IMR-90 (cell line): ENCODE data around the gene ANO2. TPM values are rescaled to one million over a fixed set of nuclear protein-coding genes. Genes with fewer than 3 reads are reported as not detected.

Source experiments
- ATAC-seq: fragments of 200-7000 bp; cut with Tn5 transposase; 2 replicates; pipeline ENCODE4 v1.9.1; 2020; ENCODE audit warnings: low read depth, mild to moderate bottlenecking, moderate library complexity
- BruUV-seq: library from RNA; stranded (reverse); fragments of 400-500 nt; replicated peaks from 2 replicates; lab custom pipeline; 2021; lab: Mats Ljungman, UMichigan
- CTCF ChIA-PET: fragments of 300-600 bp; formaldehyde crosslinking; extraction: SDS; loops from one replicate; lab custom pipeline; 2021; ENCODE audit warnings: antibody characterized with exemption; lab: Yijun Ruan, JAX
- POLR2A ChIA-PET: fragments of 300-600 bp; sonication (Branson Sonifier 250); formaldehyde crosslinking; loops from one replicate; lab custom pipeline; 2022; ENCODE audit warnings: antibody characterized with exemption; ENCODE audit not compliant: unreplicated experiment; lab: Charles Lee
- DNase-seq: peaks from one replicate; pipeline ENCODE4 v3.0.0; 2013
- H2AFZ ChIP-seq: replicated peaks from 2 replicates; pipeline ENCODE3; 2013; ENCODE audit warnings: low read length, mild to moderate bottlenecking; ENCODE audit not compliant: poor library complexity
- H2AK5ac ChIP-seq: 2 replicates; pipeline ENCODE4 v1.6.1; 2013; ENCODE audit warnings: low read depth, low read length, inconsistent platforms
- H2AK9ac ChIP-seq: replicated peaks from 2 replicates; pipeline ENCODE3; 2013; ENCODE audit warnings: mild to moderate bottlenecking, low read depth, low read length, moderate library complexity; ENCODE audit not compliant: poor library complexity
- H2BK120ac ChIP-seq: 2 replicates; pipeline ENCODE4 v1.6.1; 2013; ENCODE audit warnings: low read depth, low read length, inconsistent platforms
- H2BK15ac ChIP-seq: 3 replicates; pipeline ENCODE4 v1.6.1; 2013; ENCODE audit warnings: low read depth, low read length, inconsistent platforms
- H2BK20ac ChIP-seq: 2 replicates; pipeline ENCODE4 v1.6.1; 2013; ENCODE audit warnings: low read depth, mild to moderate bottlenecking, inconsistent platforms, low read length, moderate library complexity
- H2BK5ac ChIP-seq: 2 replicates; pipeline ENCODE4 v1.6.1; 2013; ENCODE audit warnings: mild to moderate bottlenecking, low read depth, low read length, inconsistent platforms; ENCODE audit not compliant: poor library complexity, severe bottlenecking
- H3K14ac ChIP-seq: replicated peaks from 2 replicates; pipeline ENCODE4 v1.6.1; 2013; ENCODE audit warnings: low read depth, low read length, inconsistent platforms
- H3K18ac ChIP-seq: 2 replicates; pipeline ENCODE4 v1.6.1; 2013; ENCODE audit warnings: low read depth, low read length, control low read depth
- H3K23ac ChIP-seq: 2 replicates; pipeline ENCODE4 v1.6.1; 2013; ENCODE audit warnings: low read depth, low read length, inconsistent platforms
- H3K27ac ChIP-seq: 2 replicates; pipeline ENCODE4 v1.5.1; 2013; ENCODE audit warnings: mild to moderate bottlenecking, control low read depth, low read length; ENCODE audit not compliant: insufficient read depth
- H3K27me3 ChIP-seq: 2 replicates; pipeline ENCODE4 v1.6.1; 2013; ENCODE audit warnings: low read length; ENCODE audit not compliant: control insufficient read depth, insufficient read depth
- H3K36me3 ChIP-seq: 2 replicates; pipeline ENCODE4 v1.6.1; 2013; ENCODE audit warnings: low read length, mixed read lengths; ENCODE audit not compliant: control insufficient read depth, insufficient read depth
- H3K4ac ChIP-seq: 2 replicates; pipeline ENCODE4 v1.6.1; 2013; ENCODE audit warnings: low read depth, low read length, inconsistent platforms
- H3K4me1 ChIP-seq: 2 replicates; pipeline ENCODE4 v1.6.1; 2013; ENCODE audit warnings: low read length, mixed read lengths; ENCODE audit not compliant: control insufficient read depth, insufficient read depth
- H3K4me2 ChIP-seq: 2 replicates; pipeline ENCODE4 v1.6.1; 2013; ENCODE audit warnings: low read depth, mild to moderate bottlenecking, control low read depth, low read length, moderate library complexity
- H3K4me3 ChIP-seq: 2 replicates; pipeline ENCODE4 v1.5.1; 2013; ENCODE audit warnings: low read depth, mild to moderate bottlenecking, control low read depth, low read length, moderate library complexity; ENCODE audit not compliant: insufficient read depth
- H3K56ac ChIP-seq: 2 replicates; pipeline ENCODE4 v1.6.1; 2013; ENCODE audit warnings: low read length, inconsistent platforms; ENCODE audit not compliant: insufficient read depth; ENCODE audit errors: extremely low read depth
- H3K79me1 ChIP-seq, 2 experiments: 2 replicates each; pipeline ENCODE4 v1.6.1; 2013; ENCODE audit warnings: low read length in 2 of 2, inconsistent platforms in 1 of 2, low read depth in 1 of 2
- H3K9ac ChIP-seq: 2 replicates; pipeline ENCODE4 v1.6.1; 2013; ENCODE audit warnings: low read depth, low read length, control low read depth
- H3K9me1 ChIP-seq: 2 replicates; pipeline ENCODE4 v1.6.1; 2013; ENCODE audit warnings: low read length, inconsistent platforms; ENCODE audit not compliant: insufficient read depth
- H3K9me3 ChIP-seq: 2 replicates; pipeline ENCODE4 v1.6.1; 2013; ENCODE audit warnings: low read length; ENCODE audit not compliant: control insufficient read depth, insufficient read depth
- H4K20me1 ChIP-seq: 2 replicates; pipeline ENCODE4 v1.6.1; 2013; ENCODE audit warnings: low read length, inconsistent platforms; ENCODE audit not compliant: insufficient read depth
- H4K5ac ChIP-seq: 2 replicates; pipeline ENCODE4 v1.6.1; 2013; ENCODE audit warnings: mild to moderate bottlenecking, low read depth, low read length, control low read depth
- H4K8ac ChIP-seq, 2 experiments: 2 replicates each; pipeline ENCODE4 v1.6.1; 2013; ENCODE audit warnings: low read depth in 2 of 2, low read length in 2 of 2, control low read depth in 1 of 2, inconsistent platforms in 1 of 2
- H4K91ac ChIP-seq: 2 replicates; pipeline ENCODE4 v1.6.1; 2013; ENCODE audit warnings: low read depth, low read length, inconsistent platforms; ENCODE audit not compliant: insufficient read depth
- BHLHE40 ChIP-seq: fragments of 150-350 bp; IDR thresholded peaks from 2 replicates; pipeline ENCODE4 v1.6.1; 2016; ENCODE audit warnings: mild to moderate bottlenecking, low read depth, low read length
- CEBPB ChIP-seq: IDR thresholded peaks from 2 replicates; pipeline ENCODE4 v1.6.1; 2012; ENCODE audit warnings: low read depth, low read length, improper control_type of control experiment
- CHD1 ChIP-seq: IDR thresholded peaks from 2 replicates; pipeline ENCODE4 v1.6.1; 2012; ENCODE audit warnings: low read depth, low read length, improper control_type of control experiment
- CTCF ChIP-seq: conservative IDR thresholded peaks from 2 replicates; pipeline ENCODE4 v1.5.1; 2012; ENCODE audit warnings: mild to moderate bottlenecking, low read depth, low read length, improper control_type of control experiment
- ELK1 ChIP-seq: fragments of 150-350 bp; IDR thresholded peaks from 2 replicates; pipeline ENCODE4 v1.6.1; 2016; ENCODE audit warnings: low read depth, mild to moderate bottlenecking, low read length, moderate library complexity, borderline replicate concordance
- FOS ChIP-seq: fragments of 150-350 bp; IDR thresholded peaks from 2 replicates; pipeline ENCODE4 v1.6.1; 2016; ENCODE audit warnings: low read depth, low read length
- MAFK ChIP-seq: IDR thresholded peaks from 2 replicates; pipeline ENCODE4 v1.6.1; 2012; ENCODE audit warnings: low read depth, low read length, improper control_type of control experiment
- MAZ ChIP-seq: IDR thresholded peaks from 2 replicates; pipeline ENCODE4 v1.6.1; 2012; ENCODE audit warnings: low read depth, mild to moderate bottlenecking, low read length, improper control_type of control experiment, moderate library complexity, borderline replicate concordance
- MXI1 ChIP-seq: IDR thresholded peaks from 2 replicates; pipeline ENCODE4 v1.6.1; 2012; ENCODE audit warnings: low read depth, mild to moderate bottlenecking, low read length, moderate library complexity, borderline replicate concordance
- NFE2L2 ChIP-seq: fragments of 150-350 bp; IDR thresholded peaks from 2 replicates; pipeline ENCODE4 v1.6.1; 2016; ENCODE audit warnings: low read depth, mild to moderate bottlenecking, low read length
- POLR2A ChIP-seq: IDR thresholded peaks from 2 replicates; pipeline ENCODE4 v1.6.1; 2012; ENCODE audit warnings: mild to moderate bottlenecking, low read depth, low read length
- RAD21 ChIP-seq: IDR thresholded peaks from 2 replicates; pipeline ENCODE4 v1.6.1; 2012; ENCODE audit warnings: low read length, improper control_type of control experiment
- RCOR1 ChIP-seq: IDR thresholded peaks from 2 replicates; pipeline ENCODE4 v1.6.1; 2012; ENCODE audit warnings: mild to moderate bottlenecking, low read length, improper control_type of control experiment; ENCODE audit not compliant: insufficient replicate concordance
- RFX5 ChIP-seq: IDR thresholded peaks from 2 replicates; pipeline ENCODE4 v1.8.0; 2012; ENCODE audit warnings: low read depth, mild to moderate bottlenecking, low read length, moderate library complexity
- SMC3 ChIP-seq: fragments of 150-350 bp; IDR thresholded peaks from 2 replicates; pipeline ENCODE4 v1.6.1; 2016; ENCODE audit warnings: low read depth, mild to moderate bottlenecking, antibody characterized with exemption, low read length, moderate library complexity
- USF2 ChIP-seq: fragments of 150-350 bp; IDR thresholded peaks from 2 replicates; pipeline ENCODE4 v1.6.1; 2017; ENCODE audit warnings: mild to moderate bottlenecking, antibody characterized with exemption, low read length, low read depth
- WGBS, 2 experiments: methylation state at CpG; one replicate each; pipeline versions ENCODE4 v1.1.5 to v1.1.7; 2013; ENCODE audit warnings: missing lambda C conversion rate in 2 of 2; ENCODE audit not compliant: insufficient read length in 1 of 2; ENCODE audit errors: extremely low coverage in 2 of 2; 5-methylcytosine and 5-hydroxymethylcytosine counted together
- dilution Hi-C: fragments of 300-500 bp; cut with HindIII; formaldehyde crosslinking; loops from one replicate; pipeline ENCODE4 v1.14.3; 2018; ENCODE audit warnings: low sequenced_read_pairs; ENCODE audit not compliant: unreplicated experiment
- in situ Hi-C: fragments of 300-500 bp; cut with MboI; formaldehyde crosslinking; loops from 3 replicates; pipeline ENCODE4 v1.14.3; 2019; ENCODE audit warnings: low sequenced_read_pairs, inconsistent platforms, mixed read lengths
- intact Hi-C: fragments of 100-400 bp; cut with micrococcal nuclease; formaldehyde crosslinking; loops from 2 replicates; pipeline ENCODE4 v1.10.0; 2022
- polyA plus RNA-seq, 3 experiments: library from polyadenylated mRNA; depleted of rRNA; stranded (reverse); fragments of >200 nt; gene quantifications; 2 replicates each; pipeline ENCODE4 v1.2.3, GENCODE V29; 2012; ENCODE audit warnings: low replicate concordance in 1 of 3
- total RNA-seq: library from RNA; depleted of rRNA; stranded (reverse); fragments of >200 nt; gene quantifications from 2 replicates; pipeline ENCODE4 v1.2.3, GENCODE V29; 2012

ANO2 gene
- total and polyA plus RNA-seq, 2 of the 4 experiments (the other 2 are of a cell fraction) = 0.22 TPM; not detected in 1

- H2AK9ac ChIP-seq = no peak overlapping the region
- no peaks in the 10 kb centered on the region for H3K79me1 ChIP-seq
- no peak overlapping the region for H3K27ac ChIP-seq
- no peak overlapping the region for H4K8ac ChIP-seq
- no peak overlapping the region for H2BK15ac ChIP-seq
- no peak overlapping the region for H2BK120ac ChIP-seq
- intact Hi-C loops = loop anchor here (10.0 kb wide), 1 partner anchor 550 kb away; no protein-coding TSS in a partner anchor
- ChIA-PET POLR2A (no interaction called here), CTCF (no interaction called here)
- H3K27me3 ChIP-seq = peaks cover 9% of the 10 kb centered on the region
- WGBS, 2 experiments = 0% methylated on average over 1 of the region's 3 CpGs; no CpG with 5 or more reads in 1 of the 2 experiments
- DNase-seq (no peak), ATAC-seq (no peak)
- no peaks in the 10 kb centered on the region for H3K9me1 ChIP-seq
- H3K56ac ChIP-seq = no peak overlapping the region
- no peak overlapping the region for H2AK5ac ChIP-seq
- no peaks in the 10 kb centered on the region for H3K36me3 ChIP-seq
- no peak for TF ChIP-seq BHLHE40
- no peak for TF ChIP-seq FOS
- TF ChIP-seq RAD21 = no peak
- TF ChIP-seq RCOR1 = no peak
- no peak for TF ChIP-seq CTCF
- no peak for TF ChIP-seq RFX5
- TF ChIP-seq ELK1 = no peak
- TF ChIP-seq SMC3 = no peak
- TF ChIP-seq POLR2A = no peak
- TF ChIP-seq MXI1 = no peak
- TF ChIP-seq USF2 = no peak
- no peak for TF ChIP-seq CEBPB
- no peak for TF ChIP-seq NFE2L2
- TF ChIP-seq CHD1 = no peak
- no peak for TF ChIP-seq MAFK
- TF ChIP-seq MAZ = no peak
- H3K4ac ChIP-seq = no peak overlapping the region
- no TSS peak for BruUV-seq
- in situ Hi-C loops = loop anchor here (10.0 kb wide), 1 partner anchor 230 kb away; no protein-coding TSS in a partner anchor
- no peak overlapping the region for H3K9ac ChIP-seq
- H3K23ac ChIP-seq = no peak overlapping the region
- no peak overlapping the region for H3K4me3 ChIP-seq
- no peak overlapping the region for H2AFZ ChIP-seq
- no peaks in the 10 kb centered on the region for H3K9me3 ChIP-seq
- H4K20me1 ChIP-seq = no peaks in the 10 kb centered on the region
- H3K4me2 ChIP-seq = no peak overlapping the region
- no peak overlapping the region for H4K91ac ChIP-seq
- no peak overlapping the region for H3K18ac ChIP-seq
- no peak overlapping the region for H2BK5ac ChIP-seq
- no peak overlapping the region for H3K14ac ChIP-seq
- no peak overlapping the region for H2BK20ac ChIP-seq
- no peak overlapping the region for H4K5ac ChIP-seq
- H3K4me1 ChIP-seq = no peaks in the 10 kb centered on the region
- dilution Hi-C loops = no loop called here
Measured at GRCh38 chr12:5655120-5655519, 289.9 kb downstream of the ANO2 start.
